Activated naive CD4-positive, alpha-beta T cell treated with anti-CD3 and anti-CD28 coated beads, Interleukin-2, amount 50 U/mL, for 24 hours (primary cell): ENCODE measurements around the gene TMPRSS13.
A peak's percentile ranks its signal among the peaks of the same experiment; 100 is the strongest.

Experiments used
- H3K27ac Mint-ChIP-seq: one replicate; pipeline ENCODE4 v1.8.0; 2021; ENCODE audit warnings: mild to moderate bottlenecking, mixed read lengths
- H3K27me3 Mint-ChIP-seq: one replicate; pipeline ENCODE4 v1.8.0; 2021; ENCODE audit warnings: mixed read lengths
- H3K36me3 Mint-ChIP-seq: one replicate; pipeline ENCODE4 v1.8.0; 2021; ENCODE audit warnings: mixed read lengths
- H3K4me1 Mint-ChIP-seq: one replicate; pipeline ENCODE4 v1.8.0; 2021; ENCODE audit warnings: mixed read lengths
- H3K4me3 Mint-ChIP-seq: one replicate; pipeline ENCODE4 v1.8.0; 2021; ENCODE audit warnings: mild to moderate bottlenecking, mixed read lengths
- H3K9me3 Mint-ChIP-seq: one replicate; pipeline ENCODE4 v1.8.0; 2021; ENCODE audit warnings: mixed read lengths

TMPRSS13 gene

DNA sequence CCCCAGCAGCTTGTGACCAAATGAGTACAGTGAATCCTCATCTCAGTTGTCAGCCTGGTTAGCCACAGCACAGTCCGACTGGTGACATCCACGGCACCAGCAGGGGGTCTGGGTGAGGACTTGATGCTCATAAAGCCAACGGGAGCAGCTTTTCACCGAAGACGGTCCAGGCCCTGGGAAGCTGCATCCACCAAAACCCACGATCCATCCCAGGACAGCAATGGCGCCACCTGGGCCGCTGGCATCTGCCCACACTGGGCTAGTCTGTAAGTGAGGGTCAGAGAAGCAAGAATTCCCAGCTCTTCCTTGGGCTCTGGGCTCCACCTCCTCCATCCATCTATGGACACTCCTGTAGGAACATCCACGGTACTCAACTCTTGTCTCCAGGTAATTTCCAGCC lies 27.6 kb downstream of the TMPRSS13 start:
- Mint-ChIP-seq H3K27ac (no peak overlapping the region), H3K9me3 (no peaks in the 10 kb centered on the region), H3K4me3 (no peak overlapping the region), H3K4me1 (no peaks in the 10 kb centered on the region), H3K36me3 (peaks cover 1% of the 10 kb centered on the region), H3K27me3 (peaks cover 2% of the 10 kb centered on the region)

DNA sequence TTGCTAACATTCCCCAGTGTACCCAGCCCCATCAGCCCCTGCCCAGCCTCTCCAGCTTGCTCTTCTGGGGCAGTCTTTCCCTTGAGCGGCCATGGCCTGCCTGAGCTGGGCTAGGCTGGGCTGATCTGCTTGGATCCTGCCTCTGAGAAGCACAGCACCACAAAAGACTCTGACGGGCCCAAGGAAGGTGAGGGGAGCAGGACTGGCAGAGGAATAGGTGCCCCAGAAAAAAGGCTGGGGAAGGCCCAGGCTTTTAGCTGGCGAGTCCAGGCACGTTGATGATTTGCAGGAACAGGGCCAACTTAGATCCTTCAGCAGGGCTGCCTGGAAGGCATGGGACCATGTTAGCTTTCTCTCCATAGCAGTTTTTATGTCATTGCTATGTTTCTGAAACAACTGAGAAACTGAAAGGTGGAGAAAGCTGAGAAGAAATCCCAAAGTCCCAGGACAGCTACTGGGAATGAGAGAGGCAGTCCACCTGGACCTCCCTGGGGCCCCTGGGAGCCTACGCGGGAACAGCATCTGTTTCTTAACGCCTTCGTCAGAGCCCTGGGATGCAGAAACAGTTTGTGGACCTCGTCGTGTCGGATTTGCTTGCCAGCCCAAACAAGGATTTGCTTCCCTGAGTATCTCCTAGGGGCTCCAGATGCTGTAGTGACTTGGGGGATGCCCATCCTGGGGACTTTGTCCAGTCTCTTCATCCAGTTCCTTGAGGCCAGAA lies 28.3 kb downstream of the TMPRSS13 start:
- no peak overlapping the region for H3K4me3 Mint-ChIP-seq
- no peak overlapping the region for H3K27ac Mint-ChIP-seq
- peaks cover 3% of the 10 kb centered on the region for H3K36me3 Mint-ChIP-seq
- no peaks in the 10 kb centered on the region for H3K4me1 Mint-ChIP-seq
- no peaks in the 10 kb centered on the region for H3K9me3 Mint-ChIP-seq
- peaks cover 2% of the 10 kb centered on the region for H3K27me3 Mint-ChIP-seq

DNA sequence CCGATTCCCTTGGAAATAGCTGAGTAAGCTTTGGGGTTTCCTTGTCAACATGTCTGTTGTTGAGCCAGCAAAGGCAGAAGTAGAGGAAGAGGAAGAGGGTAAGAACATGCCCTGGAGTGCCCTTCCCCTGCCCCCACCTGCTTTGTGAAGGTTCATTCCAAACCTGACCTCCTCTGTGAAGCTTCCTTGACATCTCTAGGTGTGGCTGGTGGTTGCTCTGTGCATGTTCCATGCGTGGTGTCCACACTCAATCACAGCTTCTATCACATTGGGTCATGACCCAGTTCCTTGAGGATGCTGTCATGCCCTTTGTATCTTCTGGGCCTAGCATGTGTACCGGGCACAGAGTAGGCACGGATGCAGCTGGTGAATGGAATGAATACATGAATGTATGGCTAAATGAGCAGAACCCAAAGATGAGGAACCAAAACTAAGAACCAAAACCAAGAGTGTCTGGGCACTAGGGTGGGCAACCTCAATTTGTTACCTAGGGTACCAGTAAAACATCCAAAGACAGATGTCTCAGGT lies 29.0 kb downstream of the TMPRSS13 start:
- H3K9me3 Mint-ChIP-seq: no peaks in the 10 kb centered on the region
- peaks cover 3% of the 10 kb centered on the region for H3K36me3 Mint-ChIP-seq
- no peak overlapping the region for H3K4me3 Mint-ChIP-seq
- H3K27me3 Mint-ChIP-seq: peaks cover 2% of the 10 kb centered on the region
- no peak overlapping the region for H3K27ac Mint-ChIP-seq
- no peaks in the 10 kb centered on the region for H3K4me1 Mint-ChIP-seq

DNA sequence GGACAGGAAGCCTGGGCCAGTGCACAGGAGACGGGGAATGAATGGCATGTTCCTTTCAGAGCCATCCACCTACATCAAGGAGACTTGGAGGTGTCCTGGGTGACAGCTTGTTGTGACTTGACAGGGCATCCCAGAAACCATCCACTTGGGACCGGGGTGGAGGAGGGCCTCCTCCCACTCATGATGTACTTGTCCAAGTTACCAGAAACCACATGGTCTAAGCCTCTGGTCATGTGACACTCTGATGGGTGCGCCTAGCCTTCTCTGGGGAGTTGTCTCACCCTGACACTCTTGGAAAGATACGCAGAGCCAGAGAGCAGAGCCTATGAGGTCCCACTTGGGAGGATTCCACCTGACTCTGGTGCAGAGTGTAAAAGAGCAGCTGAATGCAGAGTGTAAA lies 31.1 kb downstream of the TMPRSS13 start:
- Mint-ChIP-seq H3K27ac (no peak overlapping the region), H3K9me3 (no peaks in the 10 kb centered on the region), H3K36me3 (peaks cover 3% of the 10 kb centered on the region), H3K27me3 (peaks cover 2% of the 10 kb centered on the region), H3K4me3 (no peak overlapping the region), H3K4me1 (no peaks in the 10 kb centered on the region)

DNA sequence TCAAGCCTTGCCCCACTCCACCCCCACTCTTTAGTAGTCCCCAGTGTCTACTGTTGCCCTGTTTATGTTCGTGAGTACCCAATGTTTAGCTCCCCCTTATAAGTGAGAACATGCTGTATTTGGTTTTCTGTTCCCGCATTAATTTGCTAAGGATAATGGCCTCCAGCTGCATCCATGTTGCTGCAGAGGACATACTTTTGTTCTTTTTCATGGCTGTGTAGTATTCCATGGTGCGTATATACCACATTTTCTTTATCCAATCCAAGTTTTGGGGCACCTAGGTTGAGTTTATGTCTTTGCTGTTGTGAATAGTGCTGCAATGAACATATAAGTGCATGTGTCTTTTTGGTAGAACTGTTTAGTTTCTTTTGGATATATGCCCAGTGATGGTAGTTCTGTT lies 36.6 kb downstream of the TMPRSS13 start:
- H3K36me3 Mint-ChIP-seq: peaks cover 7% of the 10 kb centered on the region
- H3K4me3 Mint-ChIP-seq: no peak overlapping the region
- no peak overlapping the region for H3K27ac Mint-ChIP-seq
- no peaks in the 10 kb centered on the region for H3K4me1 Mint-ChIP-seq
- H3K9me3 Mint-ChIP-seq: no peaks in the 10 kb centered on the region
- H3K27me3 Mint-ChIP-seq: peaks cover 2% of the 10 kb centered on the region

DNA sequence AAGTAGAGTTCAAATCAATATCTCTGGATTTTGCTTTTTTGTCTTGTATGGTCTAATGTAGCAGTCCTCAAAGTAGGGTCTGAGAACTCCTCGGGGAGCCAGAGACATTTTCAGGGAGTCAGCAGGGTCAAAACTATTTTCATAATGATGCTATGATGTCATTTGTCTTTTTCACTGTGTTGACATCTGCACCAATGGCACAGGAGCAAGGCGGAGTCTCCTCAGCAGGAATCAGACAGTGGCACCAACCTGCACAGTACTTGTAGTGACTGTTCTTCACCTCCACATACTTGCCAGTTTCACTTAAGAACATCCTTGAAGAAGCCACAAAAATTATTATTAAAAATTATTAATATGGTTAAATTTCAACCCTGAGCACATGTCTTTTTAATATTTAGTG lies 37.8 kb downstream of the TMPRSS13 start:
- H3K27ac Mint-ChIP-seq: no peak overlapping the region
- no peaks in the 10 kb centered on the region for H3K27me3 Mint-ChIP-seq
- H3K4me3 Mint-ChIP-seq: no peak overlapping the region
- no peaks in the 10 kb centered on the region for H3K9me3 Mint-ChIP-seq
- H3K36me3 Mint-ChIP-seq: peaks cover 4% of the 10 kb centered on the region
- H3K4me1 Mint-ChIP-seq: no peaks in the 10 kb centered on the region

DNA sequence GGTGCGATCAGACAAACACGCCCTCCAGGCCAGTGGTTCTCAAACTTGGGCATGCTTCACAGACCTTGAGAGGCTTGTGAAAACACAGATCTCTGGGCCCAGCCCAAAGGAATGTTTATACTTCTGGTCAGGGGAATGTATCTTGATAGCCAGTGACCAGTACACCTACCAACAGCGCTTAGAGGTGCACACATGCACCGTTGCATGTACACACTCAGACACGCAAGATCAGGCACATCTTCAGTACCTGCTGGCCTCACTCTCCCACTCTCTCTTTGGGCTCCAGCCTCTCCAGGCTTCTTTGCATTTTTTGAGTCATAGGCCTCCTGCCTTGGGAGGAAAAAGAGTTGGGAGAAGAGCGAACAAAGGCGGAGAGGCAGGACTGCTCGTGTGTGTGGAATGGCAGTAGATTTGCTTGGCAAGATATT lies 41.0 kb downstream of the TMPRSS13 start:
- no peak overlapping the region for H3K27ac Mint-ChIP-seq

DNA sequence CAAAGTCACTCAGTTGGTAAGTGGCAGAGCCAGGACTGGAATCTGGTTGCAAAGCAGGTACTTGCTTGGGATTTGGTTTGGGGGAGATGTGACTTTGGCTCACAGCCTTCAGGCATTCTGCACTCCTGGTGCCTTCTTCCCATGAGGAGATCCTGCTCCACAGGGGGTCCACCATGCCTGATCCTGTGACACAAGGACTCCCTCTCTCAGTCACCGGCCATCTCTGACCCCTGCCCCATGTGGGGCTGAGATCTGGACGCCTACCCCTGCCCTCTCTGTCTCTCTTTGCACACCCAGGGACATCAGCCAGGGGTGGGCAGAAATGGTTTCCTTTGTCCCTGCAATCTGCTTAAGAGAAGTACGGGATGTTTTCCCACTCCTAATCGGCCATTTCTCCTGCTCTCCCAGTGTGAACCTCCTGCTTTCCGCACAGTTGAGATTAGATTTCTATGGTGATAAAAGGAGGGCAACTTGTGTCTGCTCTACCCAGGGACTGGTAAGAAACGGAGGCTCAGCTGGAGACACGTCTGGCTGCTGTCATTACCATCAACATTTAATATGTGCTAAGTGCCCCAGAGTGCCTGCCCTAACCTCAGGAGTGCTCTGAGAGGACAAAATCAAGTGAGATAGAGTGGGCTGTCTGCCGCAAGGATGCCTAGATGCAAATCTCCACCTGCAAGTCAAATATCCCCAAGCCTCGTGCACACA lies 41.6 kb downstream of the TMPRSS13 start:
- H3K36me3 Mint-ChIP-seq: peaks cover 4% of the 10 kb centered on the region

More for the DNA sequence above, 41.0 kb downstream of the TMPRSS13 start:
- Mint-ChIP-seq H3K9me3 (no peaks in the 10 kb centered on the region), H3K4me1 (no peaks in the 10 kb centered on the region), H3K27me3 (no peaks in the 10 kb centered on the region), H3K36me3 (peaks cover 4% of the 10 kb centered on the region), H3K4me3 (no peak overlapping the region)

DNA sequence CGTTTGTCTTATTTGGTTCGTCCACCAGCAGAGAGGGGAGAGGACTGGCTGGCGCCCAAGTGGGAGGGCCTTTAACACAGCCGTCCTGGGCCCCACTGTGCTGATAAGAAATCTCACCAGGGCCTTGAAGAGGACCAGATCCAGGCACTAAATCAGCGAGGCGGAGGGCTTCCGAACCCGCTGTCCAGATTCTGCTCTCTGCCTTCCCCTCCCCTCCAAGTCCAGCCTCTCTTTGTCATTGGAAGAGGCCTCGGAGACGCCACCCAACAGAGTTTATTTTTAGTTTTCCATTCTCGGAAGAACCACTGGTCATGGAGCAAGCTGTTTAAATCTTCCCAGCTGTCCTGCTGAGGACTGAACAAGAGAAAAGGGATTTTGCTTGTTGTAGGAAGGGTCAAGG lies 43.4 kb downstream of the TMPRSS13 start:
- H3K4me1 Mint-ChIP-seq: no peaks in the 10 kb centered on the region
- H3K9me3 Mint-ChIP-seq: no peaks in the 10 kb centered on the region
- no peak overlapping the region for H3K4me3 Mint-ChIP-seq
- H3K27me3 Mint-ChIP-seq: no peaks in the 10 kb centered on the region
- H3K27ac Mint-ChIP-seq: peak overlapping the region; percentile 87
- peaks cover under 1% of the 10 kb centered on the region for H3K36me3 Mint-ChIP-seq

More for the DNA sequence above, 41.6 kb downstream of the TMPRSS13 start:
- Mint-ChIP-seq H3K9me3 (no peaks in the 10 kb centered on the region), H3K4me1 (no peaks in the 10 kb centered on the region), H3K4me3 (no peak overlapping the region), H3K27ac (no peak overlapping the region), H3K27me3 (no peaks in the 10 kb centered on the region)

DNA sequence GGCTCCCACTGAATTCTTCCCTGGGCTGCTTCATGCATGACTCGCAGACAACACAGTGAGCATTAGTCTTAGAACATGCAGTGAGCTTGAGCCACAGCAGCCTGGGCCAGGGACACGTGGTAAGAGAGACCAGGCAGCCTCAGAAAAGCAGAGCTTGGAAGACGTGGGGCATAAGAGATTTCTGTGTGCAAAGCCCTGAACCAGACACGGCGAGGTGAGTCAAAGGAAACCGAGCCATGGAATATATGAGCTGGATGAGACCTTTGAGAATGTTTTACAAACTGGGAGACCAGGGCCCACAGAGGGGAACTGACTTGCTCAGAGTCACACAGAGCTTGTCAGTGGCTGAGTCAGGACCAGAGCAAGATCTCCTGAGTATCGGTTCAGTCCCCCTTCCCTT lies 44.2 kb downstream of the TMPRSS13 start:
- H3K4me3 Mint-ChIP-seq: no peak overlapping the region
- H3K4me1 Mint-ChIP-seq: no peaks in the 10 kb centered on the region
- no peak overlapping the region for H3K27ac Mint-ChIP-seq
- H3K27me3 Mint-ChIP-seq: no peaks in the 10 kb centered on the region
- H3K36me3 Mint-ChIP-seq: no peaks in the 10 kb centered on the region
- H3K9me3 Mint-ChIP-seq: no peaks in the 10 kb centered on the region

DNA sequence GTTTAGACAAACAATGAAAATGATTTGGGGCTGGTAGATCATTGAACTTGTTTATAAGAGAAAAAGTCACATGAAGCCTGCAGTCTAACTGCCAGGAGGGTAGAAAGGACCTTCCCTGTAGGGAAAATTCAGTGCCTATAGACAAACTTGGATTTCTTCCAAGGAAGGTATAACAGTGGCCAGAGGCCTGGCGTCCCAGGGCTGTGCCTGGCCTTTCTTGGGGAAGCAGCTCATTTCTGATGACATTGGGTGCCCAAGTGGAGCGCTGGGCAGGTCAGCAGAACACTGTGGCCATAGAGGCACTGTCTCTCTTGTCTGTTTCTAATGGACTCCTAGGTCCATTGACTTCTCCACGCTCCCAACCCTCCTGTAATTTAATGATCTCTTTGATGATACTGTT lies 46.1 kb downstream of the TMPRSS13 start:
- H3K27me3 Mint-ChIP-seq: peaks cover 8% of the 10 kb centered on the region
- peaks cover 2% of the 10 kb centered on the region for H3K36me3 Mint-ChIP-seq
- no peaks in the 10 kb centered on the region for H3K9me3 Mint-ChIP-seq
- no peak overlapping the region for H3K27ac Mint-ChIP-seq
- H3K4me1 Mint-ChIP-seq: no peaks in the 10 kb centered on the region
- no peak overlapping the region for H3K4me3 Mint-ChIP-seq

DNA sequence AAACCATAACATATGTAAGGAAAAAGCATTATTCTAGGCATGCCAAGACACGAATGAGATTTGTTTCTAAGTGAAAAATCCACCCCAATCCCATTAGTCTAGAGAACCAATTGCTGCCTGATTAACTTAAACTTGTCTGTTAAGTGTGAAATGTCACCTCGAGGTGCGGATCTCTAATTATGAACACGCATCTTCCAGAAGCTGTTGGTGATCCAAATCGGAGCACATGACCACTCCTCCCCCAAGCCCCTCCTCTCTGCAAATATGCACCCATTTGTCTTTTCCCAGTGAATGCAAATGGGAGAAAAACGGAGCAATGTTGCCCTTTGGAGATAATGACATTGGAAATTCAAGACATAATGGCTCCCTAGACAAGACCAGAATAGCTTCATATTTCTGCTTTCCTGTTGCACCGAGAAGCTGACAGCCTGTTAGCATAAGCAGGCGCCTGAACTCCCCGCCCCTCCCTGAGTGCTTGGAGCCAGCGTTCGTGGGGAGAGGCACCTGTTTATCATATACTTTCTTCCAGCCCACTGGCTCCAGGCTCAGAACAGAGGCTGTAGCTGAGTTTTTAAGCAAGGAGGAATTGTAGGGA lies 46.8 kb downstream of the TMPRSS13 start:
- no peak overlapping the region for H3K4me3 Mint-ChIP-seq
- no peaks in the 10 kb centered on the region for H3K9me3 Mint-ChIP-seq
- no peak overlapping the region for H3K27ac Mint-ChIP-seq
- peaks cover 9% of the 10 kb centered on the region for H3K27me3 Mint-ChIP-seq
- H3K36me3 Mint-ChIP-seq: peaks cover 2% of the 10 kb centered on the region
- no peaks in the 10 kb centered on the region for H3K4me1 Mint-ChIP-seq

DNA sequence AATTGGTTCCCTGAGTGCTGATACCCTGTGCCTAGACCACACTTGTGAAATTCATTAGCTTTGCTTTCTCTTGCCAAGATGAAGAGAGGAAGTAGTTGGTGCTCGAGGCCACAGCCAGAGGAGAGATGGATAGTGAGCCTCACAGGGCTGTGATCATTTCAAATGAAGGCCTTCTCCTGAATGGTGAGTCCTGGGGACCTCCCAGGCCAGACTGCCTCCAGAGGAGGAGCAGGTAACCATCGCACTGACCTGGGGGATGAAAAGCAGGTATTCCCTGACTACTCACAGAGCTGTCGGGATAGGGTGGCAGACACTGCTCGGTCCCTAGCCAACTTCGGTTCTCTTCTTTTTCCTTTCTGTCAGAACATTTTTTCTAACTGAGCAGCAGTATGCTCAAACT lies 48.0 kb downstream of the TMPRSS13 start:
- H3K4me3 Mint-ChIP-seq: no peak overlapping the region
- H3K36me3 Mint-ChIP-seq: peaks cover 2% of the 10 kb centered on the region
- no peaks in the 10 kb centered on the region for H3K9me3 Mint-ChIP-seq
- peaks cover 1% of the 10 kb centered on the region for H3K4me1 Mint-ChIP-seq
- H3K27ac Mint-ChIP-seq: no peak overlapping the region
- peaks cover 17% of the 10 kb centered on the region for H3K27me3 Mint-ChIP-seq

DNA sequence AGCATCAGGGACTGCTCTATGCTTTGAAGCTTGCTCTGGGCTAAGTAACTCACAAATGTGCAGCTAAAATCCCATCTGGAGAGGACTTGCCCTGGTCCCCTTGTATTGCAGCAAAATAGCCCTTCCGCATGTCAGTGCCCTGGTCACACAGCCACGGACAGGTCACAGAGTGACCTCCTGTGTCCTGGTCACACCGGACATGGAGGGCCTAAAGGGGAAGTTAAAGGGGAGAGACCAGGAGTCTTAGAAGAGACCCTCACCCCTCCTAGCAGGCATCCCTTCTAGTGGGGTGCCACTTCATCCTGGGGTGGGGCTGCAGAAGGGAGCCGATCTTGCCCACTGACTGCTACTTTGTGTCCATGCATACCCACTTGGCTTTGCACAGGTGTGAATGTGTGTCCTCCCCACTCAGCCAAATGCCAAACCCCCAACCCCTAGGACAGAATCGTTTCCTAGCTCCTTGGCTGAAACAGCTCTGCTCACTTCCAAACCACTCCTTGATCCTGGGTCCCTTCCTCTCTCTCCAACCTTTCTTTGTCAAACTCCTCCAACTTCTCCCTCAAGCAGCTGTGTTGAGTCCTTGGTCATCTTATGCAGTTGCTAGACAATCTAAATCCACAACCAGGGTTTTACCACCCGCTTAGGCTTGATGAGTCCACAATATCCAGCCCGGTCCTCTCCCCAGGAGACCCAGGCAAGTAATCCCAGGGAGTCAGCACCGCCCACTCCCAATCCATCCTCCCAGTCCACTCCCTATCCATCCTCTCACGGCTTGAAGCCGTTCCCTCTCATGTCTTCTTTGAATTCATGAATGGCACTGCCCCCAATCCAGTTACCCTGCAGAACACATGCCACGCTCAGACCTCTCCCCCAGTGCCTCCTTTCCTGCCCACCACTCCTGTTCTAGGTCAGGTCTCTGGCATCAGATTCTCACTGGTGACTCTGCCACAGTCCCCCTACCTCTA lies 49.4 kb downstream of the TMPRSS13 start:
- no peak overlapping the region for H3K4me3 Mint-ChIP-seq
- peaks cover 26% of the 10 kb centered on the region for H3K27me3 Mint-ChIP-seq
- H3K36me3 Mint-ChIP-seq: peaks cover 2% of the 10 kb centered on the region
- no peak overlapping the region for H3K27ac Mint-ChIP-seq
- no peaks in the 10 kb centered on the region for H3K9me3 Mint-ChIP-seq
- H3K4me1 Mint-ChIP-seq: peaks cover 11% of the 10 kb centered on the region

DNA sequence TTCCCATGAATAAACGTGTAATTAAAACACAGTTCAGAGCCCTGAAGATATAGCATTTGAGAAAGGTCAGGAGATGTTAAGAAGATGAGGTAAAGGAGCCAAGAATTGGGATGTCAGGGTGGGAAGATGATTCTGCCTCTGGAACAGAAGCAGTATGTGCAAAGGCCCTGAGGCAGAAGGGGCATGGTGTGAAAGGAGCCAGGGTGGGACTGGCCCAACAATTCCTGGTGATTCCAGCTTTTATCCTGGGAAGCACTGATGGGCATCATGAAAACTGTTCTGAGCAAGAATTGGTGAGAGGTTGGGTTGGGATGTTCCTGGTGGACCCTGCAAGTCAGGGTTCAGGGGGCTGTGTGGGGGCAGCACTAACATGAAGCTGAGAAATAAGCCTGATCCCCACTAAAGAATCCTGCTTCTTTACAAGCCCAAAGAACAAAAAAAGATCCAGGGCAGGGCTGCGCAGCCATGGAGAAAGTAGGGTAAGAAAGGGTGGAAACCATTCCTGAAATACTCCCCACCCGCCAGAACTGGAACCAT lies 50.2 kb downstream of the TMPRSS13 start:
- Mint-ChIP-seq H3K4me3 (no peak overlapping the region), H3K36me3 (peaks cover 2% of the 10 kb centered on the region), H3K4me1 (peaks cover 13% of the 10 kb centered on the region), H3K9me3 (no peaks in the 10 kb centered on the region), H3K27ac (no peak overlapping the region), H3K27me3 (peaks cover 28% of the 10 kb centered on the region)
